Endothelial cell of hepatic sinusoid (primary cell): ENCODE measurements around the gene MRPL39.
"Not testable (repeated sequence)": the region's sequence is repeated elsewhere in the genome, so short reads cannot be mapped to it uniquely, and the experiment has no call there.

Source experiments
- in situ Hi-C: cut with HindIII; loops from 2 replicates; pipeline ENCODE4 v1.10.0; 2017; ENCODE audit warnings: low sequenced_read_pairs

Gene MRPL39

GRCh38 chr21:25607151-25608043 is at the start of gene MRPL39:
Gene MRPL39 (minus strand): TSS chr21:25607481. CDS start chr21:25607475, 6 bp downstream.
- in situ Hi-C loops, result no loop called here

GRCh38 chr21:25656412-25656811 is 49.1 kb upstream of the MRPL39 start:
- in situ Hi-C loops, result no loop called here

DNA sequence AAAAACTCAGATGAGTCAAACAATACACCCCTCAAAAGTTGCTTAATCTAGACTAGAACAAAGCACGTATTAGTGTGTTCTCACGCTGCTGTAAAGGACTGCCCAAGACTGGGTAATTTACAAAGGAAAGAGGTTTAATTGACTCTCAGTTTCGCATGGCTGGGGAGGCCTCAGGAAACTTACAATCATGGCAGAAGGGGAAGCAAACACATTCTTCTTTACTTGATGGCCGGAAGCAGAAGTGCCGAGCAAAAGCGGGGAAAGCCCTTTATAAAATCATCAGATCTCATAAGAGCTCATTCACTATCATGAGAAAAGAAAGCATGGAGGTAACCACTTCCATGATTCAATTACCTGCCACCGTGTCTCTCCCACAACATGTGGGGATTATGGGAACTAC is 41.9 kb upstream of the MRPL39 start:
- in situ Hi-C loops, result no loop called here

DNA sequence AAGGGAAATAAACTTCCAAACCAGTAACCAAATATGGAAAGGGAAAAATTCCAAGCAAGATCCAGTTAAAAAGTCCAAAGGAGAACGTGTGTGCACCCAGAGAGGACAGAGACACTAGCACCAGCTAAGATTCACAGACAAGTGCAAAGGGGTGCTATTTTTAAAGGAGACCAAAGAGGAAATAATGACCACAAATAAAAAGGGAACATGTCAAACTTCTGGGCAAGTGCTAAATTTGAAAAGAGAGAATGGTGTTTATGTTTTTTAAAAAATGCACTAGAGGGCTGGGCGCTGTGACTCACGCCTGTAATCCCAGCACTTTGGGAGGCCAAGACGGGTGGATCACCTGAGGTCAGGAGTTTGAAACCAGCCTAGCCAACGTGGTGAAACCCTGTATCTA is 40.4 kb upstream of the MRPL39 start:
- in situ Hi-C loops, result no loop called here

DNA sequence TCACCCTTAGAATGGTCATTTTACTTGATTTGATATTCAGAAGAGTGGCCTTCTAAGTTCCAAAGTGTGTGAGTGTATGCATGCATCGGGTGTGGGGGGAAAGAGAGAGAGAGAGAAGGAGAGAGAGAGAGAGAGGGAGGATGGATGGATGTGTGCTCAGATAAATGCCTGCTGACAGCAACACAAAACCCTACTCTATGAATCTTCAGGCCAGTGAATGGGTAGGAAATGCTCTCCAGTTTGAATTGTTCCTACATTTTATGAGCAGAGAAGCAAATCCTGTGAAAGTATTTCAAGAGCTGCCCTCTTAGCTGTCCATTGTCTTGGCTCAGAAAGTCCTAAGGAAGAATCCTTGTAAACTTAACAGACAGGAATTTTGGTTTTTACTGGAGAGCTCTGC is 39.2 kb upstream of the MRPL39 start:
- in situ Hi-C loops, result no loop called here

- in situ Hi-C loops, result no loop called here
Measured at GRCh38 chr21:25643486-25643885, 36.2 kb upstream of the MRPL39 start.

DNA sequence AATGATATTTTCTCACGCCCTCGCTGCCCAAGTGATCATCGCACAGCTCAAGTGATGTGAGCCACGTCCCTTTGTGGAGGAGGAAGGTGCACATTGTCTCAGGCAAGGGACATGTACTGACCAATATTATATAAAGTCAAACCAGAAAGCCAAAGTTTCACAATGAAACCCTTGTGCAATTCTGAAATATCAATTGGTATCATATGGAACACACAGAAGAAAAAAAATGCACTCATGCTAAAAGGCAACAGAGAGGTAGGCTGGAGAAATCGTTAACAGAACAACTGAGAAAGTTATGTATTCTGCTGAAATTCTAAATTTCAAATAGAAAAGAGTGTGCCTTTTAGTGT is 33.6 kb upstream of the MRPL39 start:
- in situ Hi-C loops, result no loop called here

DNA sequence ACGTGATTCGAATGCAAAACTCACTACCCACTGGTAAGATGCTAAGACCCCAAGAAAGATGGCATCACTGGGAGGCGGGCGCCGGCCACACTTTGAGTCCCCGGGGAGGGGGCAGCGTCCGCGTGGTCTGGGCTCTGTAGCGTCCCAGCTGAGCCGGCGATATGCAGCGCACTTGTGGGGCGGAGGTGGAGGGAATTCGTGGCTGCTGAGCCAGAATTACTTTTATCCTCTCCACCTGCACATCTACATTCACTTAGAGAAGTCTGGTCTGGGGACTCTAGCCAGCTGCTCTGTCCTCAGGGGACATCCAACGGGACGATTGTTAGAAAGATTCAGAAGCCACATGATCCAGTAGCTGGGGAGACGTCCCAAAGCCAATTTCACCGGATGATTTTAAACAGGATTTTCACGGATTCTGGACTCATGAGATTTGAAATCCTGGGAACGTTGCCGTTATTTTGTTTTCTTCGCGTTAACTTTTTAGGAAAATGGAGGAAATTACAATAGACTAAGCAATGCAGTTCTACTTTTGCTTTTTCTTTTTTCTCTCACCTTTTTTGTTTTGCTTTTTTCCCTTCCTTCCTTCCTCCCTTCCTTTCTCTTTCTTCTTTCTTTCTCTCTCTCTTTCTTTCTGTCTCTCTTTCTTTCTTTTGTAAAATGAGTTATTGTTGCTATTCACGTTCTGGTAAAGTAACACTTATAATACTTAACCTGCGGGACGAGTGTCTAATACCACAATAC is 33.1 kb upstream of the MRPL39 start:
- in situ Hi-C loops, result no loop called here

DNA sequence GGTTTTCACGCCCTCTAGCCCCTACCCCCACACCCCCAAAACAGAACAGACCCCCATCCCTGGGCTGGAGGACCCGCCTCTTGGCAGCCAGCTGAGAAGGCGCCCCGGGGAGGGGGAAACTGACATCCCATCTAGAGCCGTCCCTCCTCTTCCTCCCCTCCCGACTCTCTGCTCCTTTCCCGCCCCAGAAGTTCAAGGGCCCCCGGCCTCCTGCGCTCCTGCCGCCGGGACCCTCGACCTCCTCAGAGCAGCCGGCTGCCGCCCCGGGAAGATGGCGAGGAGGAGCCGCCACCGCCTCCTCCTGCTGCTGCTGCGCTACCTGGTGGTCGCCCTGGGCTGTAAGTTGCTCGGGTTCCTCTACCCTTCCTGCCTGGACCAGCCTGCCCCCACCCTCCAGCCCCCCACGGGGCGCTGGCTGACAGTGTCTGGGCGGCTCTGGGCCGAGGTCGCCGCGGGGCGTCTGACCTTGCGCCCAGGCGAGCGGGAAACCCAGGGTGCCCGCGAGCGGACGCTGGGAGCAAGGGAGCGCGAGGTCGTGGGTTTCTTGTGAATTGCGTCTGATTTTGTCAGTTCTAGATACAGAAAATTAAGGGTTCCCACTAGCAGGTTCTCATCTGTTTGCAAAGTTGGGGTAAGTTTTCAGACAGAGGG is 32.4 kb upstream of the MRPL39 start:
- in situ Hi-C loops, result no loop called here

DNA sequence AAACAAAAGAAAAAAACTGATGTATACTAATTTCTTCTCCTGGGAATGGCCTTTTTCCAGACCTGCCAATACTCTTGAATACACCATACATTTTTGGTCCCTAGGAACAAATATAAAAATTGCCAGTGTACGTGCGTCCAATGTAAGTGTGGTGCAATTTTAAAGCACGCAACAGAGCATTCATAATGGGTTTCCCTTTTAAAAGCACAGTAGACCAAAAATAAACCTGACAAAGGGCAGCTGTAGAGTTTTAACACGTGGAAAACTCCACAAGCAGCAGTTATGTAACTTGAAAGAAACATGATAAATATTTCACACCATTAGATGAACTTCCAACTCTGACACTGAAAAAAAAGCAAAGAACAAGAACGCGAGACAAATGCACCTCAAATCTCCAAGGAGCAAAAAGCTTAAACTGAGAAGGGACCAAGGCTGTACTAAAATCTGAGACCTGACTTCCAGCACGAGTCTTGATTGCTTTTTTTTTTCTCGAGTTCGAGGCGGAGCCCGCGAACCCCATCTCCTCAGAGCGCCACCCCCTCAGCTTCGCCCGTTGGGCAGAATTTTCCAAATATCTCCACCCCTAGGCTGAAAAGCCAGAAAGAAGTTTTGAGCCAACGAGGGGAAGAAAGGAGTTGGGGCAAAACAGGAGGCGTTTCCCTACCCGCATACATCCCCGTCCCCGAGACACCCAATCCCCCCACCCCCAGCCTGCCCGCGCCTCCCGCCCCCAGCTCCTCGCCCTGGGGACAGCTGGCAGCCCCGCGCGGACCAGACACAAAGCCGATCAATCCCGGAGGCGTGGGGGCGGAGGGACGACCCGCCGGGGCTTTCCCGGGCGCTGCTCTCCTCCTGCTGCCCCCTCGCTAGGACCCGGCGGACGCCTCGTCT is 31.6 kb upstream of the MRPL39 start, which contains the start of gene JAM2:
TSS of gene JAM2 (plus strand) at position 599 of the 891 bp plus-strand sequence. CDS start 564 bp downstream, outside the sequence.
- in situ Hi-C loops, result no loop called here

- in situ Hi-C loops, result no loop called here
Measured at GRCh38 chr21:25637851-25638659, 30.8 kb upstream of the MRPL39 start.

GRCh38 chr21:25636727-25637126 is 29.4 kb upstream of the MRPL39 start:
- in situ Hi-C loops, result no loop called here

DNA sequence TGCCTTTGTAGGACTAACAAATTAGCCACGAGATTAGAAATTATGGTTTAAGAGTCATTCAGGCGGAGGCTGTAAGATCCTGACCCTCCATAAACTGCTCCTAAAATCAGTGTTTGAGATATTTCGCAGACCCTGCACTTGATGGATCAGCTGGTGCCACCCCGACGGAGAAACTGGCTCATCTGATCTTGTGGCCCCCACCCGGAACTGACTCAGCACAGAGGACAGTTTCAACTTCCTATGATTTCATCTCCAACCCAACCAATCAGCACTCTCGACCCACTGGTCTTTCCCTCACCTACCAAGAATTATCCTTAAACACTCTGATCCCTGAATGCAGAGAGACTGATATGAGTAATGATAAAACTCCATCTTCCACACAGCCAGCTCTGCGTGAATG is 28.0 kb upstream of the MRPL39 start:
- in situ Hi-C loops, result no loop called here

DNA sequence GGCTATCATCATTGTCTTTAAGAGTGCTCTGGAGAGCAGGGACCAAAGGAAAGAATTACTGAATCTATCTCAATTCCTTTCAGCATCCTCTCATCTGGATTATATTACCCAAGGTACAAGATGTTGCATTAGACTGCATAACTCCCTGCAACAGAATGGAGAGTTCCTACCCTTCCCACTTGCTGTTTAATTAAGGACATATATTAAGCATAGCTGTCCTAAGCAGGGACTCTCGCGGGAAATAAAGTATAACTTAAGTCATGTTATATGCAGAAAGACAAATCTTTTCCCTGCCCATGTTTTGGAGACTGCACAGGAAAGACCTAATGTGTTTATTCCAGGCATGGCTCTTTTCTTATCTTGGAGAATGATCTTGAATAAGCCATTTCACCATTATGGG is 25.0 kb upstream of the MRPL39 start:
- in situ Hi-C loops, result no loop called here

GRCh38 chr21:25626757-25627156 is 19.5 kb upstream of the MRPL39 start:
- in situ Hi-C loops, result no loop called here

GRCh38 chr21:25625776-25626555 is 18.7 kb upstream of the MRPL39 start:
- in situ Hi-C loops, result not testable (repeated sequence)

- in situ Hi-C loops, result no loop called here
Measured at GRCh38 chr21:25625036-25625435, 17.8 kb upstream of the MRPL39 start.

DNA sequence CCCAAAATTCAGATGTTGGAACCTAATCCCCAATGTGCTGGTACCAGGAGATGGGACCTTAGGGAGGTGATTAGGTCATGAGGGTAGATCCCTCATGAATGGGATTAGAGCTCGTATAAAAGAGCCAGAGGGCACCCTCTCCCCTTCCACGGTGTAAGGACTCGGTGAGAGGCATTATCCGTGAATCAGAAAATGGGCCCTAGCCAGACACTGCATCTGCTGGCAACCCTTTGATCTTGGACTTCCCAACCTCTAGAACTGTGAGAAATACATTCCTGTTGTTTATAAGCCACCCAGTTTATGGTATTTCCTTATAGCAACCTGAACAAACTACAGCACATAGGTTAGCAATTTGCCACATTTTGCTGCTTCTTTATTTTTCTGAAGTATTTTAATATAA is 17.2 kb upstream of the MRPL39 start:
- in situ Hi-C loops, result no loop called here

- in situ Hi-C loops, result no loop called here
Measured at GRCh38 chr21:25619198-25619597, 11.9 kb upstream of the MRPL39 start.
